HS-27A (cell line): Measurements from ENCODE around the gene TAF6L.
"Not testable (repeated sequence)": the region's sequence is repeated elsewhere in the genome, so short reads cannot be mapped to it uniquely, and the experiment has no call there.

Source experiments
- DNase-seq: peaks from one replicate; pipeline ENCODE4 v3.0.0-alpha.2; 2012; ENCODE audit warnings: low read depth, missing footprints

The TAF6L gene, protein sequence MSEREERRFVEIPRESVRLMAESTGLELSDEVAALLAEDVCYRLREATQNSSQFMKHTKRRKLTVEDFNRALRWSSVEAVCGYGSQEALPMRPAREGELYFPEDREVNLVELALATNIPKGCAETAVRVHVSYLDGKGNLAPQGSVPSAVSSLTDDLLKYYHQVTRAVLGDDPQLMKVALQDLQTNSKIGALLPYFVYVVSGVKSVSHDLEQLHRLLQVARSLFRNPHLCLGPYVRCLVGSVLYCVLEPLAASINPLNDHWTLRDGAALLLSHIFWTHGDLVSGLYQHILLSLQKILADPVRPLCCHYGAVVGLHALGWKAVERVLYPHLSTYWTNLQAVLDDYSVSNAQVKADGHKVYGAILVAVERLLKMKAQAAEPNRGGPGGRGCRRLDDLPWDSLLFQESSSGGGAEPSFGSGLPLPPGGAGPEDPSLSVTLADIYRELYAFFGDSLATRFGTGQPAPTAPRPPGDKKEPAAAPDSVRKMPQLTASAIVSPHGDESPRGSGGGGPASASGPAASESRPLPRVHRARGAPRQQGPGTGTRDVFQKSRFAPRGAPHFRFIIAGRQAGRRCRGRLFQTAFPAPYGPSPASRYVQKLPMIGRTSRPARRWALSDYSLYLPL

DNA sequence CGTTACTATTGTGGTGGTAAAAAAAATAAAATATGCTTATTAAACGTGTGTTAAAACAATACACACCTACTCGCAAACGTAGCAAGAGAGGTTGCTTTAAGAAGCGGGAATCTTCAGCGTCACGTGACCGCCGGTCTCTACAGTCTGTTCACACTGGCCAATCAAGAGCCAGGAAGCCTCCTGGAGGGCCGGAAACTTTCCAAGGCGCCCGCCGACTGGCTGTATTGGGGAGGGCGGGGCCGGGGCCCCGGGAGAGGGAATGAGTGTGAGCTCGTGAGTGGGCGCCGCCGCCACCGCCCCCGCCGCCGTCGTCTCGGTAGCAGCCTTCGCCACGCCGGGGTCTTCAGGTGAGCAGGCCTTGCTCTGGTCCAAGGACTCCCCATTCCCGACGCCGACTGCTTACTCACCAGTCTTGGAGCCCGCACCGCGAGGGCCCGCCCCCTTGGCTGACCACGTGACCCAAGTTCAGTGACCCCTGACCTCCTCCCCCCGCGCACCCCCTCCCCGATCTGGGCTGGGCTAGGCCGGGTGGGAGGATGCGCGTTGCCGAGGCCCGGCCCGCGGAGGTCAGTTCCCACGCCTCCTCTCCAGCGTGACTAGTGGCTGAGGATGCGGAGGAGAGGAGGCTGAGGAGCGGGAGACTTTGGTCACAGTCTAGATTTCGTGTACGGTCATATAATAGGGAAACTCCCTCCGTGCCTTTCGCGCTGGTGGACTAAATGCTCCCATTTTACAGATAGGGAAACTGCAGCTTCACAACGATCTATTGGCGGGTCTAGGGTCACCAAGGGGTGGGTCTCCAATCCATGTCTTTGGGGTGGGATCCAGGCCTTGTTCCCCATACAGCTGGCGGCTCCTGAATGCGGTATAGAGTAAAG lies at the start of gene TAF6L:
TAF6L (plus strand) TSS at position 253 of the 878 bp plus-strand sequence. CDS start 4,388 bp downstream, outside the sequence.
- DNase-seq = peak; percentile 95

DNA sequence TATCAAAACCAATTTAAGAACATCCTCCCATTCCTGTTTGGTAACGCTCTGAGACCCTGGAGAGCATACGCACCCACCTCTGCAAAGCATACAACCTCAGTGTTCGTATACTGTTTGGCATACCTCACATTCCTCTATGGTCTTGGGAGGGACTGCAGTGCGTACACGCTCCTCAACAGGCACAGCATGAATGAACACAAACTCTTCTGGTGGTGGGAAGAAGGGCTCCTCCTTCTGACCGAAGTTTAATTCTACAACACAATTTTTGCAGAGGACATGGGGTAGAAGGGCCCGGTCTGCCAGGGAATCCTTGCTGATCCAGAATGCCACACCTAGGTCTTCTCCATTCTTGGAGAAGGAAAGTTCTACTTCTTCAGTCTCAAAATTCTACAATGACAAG lies 49.2 kb upstream of the TAF6L start:
- no peak for DNase-seq

DNA sequence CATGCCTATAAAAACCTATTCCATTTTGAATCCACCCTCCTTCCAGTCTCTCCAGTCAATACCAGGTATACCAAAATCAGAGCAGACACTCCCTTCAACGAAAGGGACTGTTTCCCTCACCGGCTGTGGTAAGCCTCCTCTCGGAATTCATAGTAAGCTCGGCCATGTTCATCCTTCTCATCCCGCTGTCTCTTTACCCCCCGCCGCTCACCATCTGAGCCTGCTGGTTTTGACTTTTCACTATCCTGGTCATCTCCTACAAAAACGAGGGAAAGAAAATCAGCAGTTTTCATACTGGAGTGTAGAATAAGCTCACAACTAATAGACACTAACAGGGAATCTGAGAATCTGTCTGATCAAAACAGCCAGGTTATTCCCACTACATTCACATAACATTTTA lies 47.0 kb upstream of the TAF6L start:
- DNase-seq = no peak

DNA sequence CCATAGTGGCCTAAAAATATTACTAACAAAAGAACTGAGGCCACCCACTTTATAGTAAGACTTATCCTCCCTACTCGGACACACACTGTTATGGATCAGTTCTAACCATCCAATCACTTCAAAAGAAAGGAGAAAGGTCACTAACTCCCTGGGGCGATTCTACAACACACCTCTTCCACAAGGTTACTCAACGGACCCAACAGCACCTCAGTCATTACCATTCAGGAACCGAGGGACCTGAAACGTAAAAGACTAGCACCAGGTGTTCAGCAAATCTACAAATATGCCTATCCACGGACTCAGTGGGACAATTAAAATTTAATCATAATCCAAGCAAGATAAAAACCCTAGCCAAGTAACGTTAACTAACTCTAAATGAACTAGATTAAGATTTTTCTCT lies 45.5 kb upstream of the TAF6L start:
- DNase-seq = no peak

DNA sequence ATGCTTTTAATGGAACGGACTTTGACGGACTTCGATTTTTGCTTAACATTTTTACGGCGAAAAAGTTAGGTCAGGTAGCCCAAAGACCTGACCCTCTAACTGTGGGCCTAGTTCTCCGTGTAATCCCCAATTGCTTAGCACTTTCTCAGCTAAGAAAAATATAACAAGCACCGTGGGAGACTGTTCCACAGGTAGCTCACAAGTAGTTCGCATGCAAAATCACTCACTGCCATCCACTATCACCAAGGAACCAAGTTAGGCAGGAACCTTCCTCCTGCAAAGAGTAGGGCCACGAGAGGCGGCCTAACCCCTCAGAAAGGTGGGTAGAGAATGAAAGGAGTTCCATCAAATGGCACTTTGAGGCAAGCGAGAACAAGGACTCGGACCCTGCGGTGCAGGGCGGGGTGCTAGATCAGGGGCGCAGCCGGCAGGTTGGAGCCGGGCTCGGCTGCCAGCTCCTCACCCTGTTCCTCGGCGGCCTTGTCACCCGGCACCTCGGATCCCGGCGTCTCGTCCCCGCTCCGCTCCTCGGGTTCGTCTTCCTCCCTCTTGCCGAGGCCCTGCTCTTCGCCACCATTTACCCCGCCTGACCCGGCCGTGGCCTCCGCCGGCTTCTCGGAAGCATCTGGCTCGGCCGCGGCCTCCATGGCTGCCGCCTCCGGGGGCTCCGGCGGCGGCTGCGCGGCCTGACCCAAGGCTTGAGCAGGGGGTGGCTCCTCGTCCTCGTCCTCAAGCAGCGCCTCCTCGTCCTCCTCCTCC lies 44.9 kb upstream of the TAF6L start:
- DNase-seq = no peak

DNA sequence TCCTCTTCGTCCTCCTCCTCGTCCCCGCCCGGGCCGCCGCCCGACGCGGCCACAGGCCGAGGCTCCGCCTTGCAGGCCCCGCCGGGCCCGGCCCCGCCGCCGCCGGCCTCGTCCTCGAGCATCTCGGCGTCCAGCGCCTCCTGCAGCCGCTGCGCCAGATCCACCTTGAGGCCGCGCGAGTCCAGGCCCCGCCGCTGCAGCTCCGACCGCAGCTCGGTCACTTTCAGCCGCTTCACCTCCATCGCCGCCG lies 44.4 kb upstream of the TAF6L start:
- DNase-seq = no peak

DNA sequence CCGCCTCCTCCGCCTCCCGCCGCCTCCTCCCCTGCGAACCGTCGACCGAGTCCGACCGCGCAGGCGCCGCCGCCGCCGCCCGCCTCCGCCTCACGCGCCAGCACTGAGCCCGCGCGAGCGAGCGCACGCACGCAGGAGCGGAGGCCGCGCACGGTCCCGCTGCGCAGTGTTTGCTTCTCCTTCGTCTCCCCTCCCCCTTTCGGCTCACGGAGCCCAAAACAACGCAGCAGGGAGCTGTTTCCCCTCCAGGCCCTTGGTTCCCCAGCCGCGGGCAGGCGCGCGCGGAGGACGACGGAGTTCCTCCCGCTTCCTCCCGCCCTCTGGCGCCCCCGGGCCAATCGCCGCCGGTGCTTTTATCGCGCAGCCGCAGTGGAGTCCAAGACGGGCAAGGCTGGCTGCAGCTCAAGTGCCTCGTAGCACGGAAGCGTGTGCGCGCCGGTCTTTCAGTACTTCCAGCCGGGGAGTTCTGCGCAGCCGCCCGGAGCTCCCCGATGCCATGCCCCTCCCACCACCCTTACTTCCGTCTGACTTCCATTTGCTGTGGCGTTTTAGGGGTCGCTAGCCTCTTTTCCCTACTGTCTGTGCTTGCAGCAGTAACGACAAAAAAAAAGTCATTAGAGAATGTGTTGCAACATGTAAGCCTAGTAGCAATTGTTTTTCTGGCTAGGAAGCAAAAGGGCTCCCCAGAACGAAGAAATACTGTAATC lies 43.9 kb upstream of the TAF6L start, which contains the start of gene HNRNPUL2:
HNRNPUL2 (minus strand) TSS at position 293 of the 707 bp plus-strand sequence. CDS start 301 bp downstream, outside the sequence.
- DNase-seq = peak; percentile 98

DNA sequence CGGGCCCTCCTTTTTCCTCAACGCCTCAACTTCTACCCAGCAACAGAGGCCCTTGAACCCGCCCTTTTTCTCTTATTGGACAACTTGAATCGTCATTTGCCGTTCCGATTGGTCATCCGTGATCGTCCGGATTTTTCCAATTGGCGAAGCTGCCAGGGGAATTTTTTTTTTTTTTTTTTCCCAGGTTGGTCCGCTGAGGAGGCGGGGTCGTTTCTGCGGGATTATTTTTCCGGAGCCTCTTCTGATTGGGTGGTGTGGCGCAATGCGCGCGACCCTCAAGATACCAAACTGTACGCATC lies 43.4 kb upstream of the TAF6L start:
- DNase-seq = peak; percentile 99

DNA sequence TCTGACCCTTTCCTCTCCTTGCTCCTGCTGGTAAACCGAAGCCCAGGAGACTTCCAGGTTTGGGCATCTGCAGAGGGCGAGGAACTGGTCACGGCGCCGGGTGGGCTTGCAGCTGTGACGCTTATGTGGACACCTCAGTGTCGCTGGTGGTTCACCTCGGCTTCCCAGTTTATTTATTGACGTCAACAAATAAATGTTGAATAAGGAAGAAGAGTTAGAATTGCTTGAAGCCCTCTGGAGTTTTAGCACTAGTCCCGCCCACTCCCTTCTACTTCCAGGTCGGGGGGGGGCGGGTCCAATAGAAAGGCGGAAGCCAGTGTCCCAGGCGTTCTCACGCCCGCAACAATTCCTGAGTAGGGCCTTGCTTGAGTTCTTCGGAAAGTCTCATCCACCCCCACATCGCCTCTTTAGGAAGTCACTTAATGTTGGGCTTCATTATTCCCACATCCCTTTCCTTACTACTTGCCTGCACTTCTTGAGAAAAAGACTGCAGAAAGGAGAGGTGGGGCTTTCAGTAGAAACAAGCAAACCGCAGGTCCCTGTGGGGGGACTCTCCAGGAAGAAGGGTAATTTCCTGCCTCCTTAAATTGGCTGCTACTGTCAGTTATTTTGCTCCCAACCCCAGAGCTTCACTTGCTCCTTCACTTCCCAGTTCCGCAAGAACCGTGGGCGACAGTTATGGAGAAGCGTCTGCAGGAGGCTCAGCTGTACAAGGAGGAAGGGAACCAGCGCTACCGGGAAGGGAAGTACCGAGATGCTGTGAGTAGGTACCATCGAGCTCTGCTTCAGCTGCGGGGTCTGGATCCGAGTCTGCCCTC lies 42.8 kb upstream of the TAF6L start, which contains the start of gene TTC9C:
TTC9C (plus strand) TSS at position 316 of the 818 bp plus-strand sequence; CDS start at position 679, 363 bp downstream.
- peak; percentile 86 for DNase-seq

DNA sequence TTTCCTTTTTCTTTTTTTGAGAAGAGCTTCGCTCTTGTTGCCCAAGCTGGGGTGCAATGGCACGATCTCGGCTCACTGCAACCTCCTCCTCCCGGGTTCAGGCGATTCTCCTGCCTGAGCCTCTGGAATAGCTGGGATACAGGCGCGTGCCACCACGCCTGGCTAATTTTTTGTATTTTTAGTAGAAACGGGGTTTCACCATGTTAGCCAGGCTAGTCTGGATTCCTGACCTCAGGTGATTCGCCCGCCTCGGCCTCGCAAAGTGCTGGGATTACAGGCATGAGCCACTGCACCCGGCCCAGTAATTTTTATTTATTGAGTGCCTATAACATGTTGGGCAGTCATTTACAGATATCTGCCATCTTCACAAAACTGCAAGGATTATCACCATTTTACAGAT lies 41.1 kb upstream of the TAF6L start:
- DNase-seq = not testable (repeated sequence)

DNA sequence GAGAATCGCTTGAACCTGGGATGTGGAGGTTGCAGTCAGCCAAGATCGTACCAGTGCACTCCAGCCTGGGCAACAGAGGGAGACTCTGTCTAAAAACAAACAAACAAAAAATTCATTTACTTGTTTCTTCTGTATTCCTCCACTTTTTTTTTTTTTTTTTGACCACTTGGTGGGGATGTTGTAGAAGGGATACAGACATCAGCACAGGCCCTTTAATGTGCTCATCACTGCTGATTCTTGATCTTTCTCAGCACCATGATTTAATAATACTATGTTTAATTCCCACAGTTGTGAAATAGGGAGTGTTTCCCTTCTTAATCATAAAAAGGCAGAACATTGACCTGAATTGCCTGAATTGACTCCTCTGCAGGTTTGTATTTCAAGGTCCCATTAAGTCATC lies 38.4 kb upstream of the TAF6L start:
- no peak for DNase-seq

DNA sequence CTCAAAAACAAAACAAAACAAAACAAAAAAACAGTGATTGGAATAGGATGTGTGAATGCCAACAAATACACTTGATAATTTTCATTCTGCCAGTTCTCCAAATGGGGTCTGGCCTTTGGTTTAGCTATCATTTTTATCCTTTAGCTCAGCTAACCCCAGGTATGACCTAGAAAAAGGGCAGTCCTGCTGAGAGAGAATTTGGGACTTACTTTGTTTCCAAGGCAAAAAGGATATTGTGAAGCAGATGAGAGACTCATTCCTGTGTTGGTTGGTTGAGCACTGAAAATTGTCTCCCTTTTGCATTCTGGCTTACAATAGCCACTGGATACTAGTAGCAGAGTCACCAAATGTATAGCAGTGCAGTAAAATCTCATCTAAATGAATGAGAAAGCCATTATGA lies 34.0 kb upstream of the TAF6L start:
- DNase-seq = no peak

DNA sequence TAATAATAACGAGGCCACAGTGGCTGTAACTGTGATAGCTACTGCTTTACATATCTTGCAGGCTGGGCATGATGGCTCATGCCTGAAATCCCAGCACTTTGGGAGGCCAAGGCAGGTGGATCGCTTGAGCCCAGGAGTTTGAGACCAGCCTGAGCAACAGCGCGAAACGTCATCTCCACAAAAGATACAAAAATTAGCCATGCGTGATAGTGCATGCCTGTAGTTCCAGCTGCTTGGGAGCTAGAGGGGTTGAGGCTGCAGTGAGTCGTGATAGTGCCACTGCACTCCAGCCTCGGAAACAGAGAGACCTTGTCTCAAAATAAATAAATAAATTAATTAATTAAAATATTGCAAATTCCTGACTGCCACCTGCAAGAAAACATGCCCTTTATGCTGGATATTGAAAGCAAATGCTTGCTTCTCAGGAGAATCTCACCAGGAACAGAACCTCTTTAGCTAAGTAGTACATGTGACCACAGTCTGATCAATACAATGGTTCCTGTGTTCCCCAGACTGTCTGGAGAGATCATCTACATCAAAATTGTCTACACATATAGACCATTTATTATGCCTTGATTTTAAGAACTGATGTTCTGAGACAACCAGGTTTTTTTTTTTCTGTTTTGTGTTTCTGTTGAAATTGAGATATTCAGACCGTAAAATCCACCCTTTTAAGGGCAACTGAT lies 23.6 kb upstream of the TAF6L start:
- no peak for DNase-seq

DNA sequence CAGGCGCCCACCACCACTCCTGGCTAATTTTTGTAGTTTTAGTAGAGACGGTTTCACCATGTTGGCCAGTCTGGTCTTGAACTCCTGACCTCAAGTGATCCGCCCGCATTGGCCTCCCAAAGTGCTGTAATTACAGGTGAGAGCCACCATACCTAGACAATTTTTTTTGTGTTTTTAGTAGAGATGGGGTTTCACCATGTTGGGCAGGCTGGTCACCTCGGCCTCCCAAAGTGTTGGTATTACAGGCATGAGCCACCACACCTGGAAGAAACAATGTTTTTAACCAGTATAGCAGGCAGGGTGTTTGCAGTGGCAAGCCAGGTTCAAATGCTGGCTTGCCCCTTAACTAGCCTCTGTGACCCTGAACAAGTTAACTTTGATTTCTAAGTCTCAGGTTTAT lies 21.3 kb upstream of the TAF6L start:
- DNase-seq = not testable (repeated sequence)

DNA sequence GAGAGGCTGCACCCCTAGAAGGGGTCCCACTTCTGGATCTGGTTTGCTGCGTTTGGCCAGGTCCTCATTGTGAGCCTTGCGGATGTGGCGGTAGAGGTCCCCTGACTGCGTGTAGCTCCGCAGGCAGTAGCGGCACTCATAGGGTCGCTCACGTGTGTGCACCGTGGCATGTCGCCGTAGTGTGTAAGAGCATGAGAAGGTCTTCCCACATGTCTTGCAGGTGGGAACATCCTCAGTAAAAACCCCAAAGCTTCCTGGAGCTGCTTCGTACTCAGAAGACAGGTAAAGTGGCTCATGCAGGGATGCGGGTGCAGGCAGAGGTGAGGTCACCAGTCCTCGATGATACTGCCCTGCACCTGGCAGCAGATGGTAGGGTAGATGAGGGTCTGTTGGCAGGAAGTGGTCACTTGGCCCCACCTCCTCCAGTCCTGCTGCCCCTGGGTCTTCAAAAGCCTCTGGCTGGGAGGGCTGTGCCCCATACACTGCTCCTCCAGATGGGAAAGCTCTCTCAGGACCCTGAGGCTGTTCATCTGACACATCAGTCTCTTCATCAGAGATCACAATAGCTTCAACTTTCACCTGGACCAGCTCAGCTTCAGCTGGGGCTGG lies 18.9 kb upstream of the TAF6L start:
- DNase-seq = no peak

DNA sequence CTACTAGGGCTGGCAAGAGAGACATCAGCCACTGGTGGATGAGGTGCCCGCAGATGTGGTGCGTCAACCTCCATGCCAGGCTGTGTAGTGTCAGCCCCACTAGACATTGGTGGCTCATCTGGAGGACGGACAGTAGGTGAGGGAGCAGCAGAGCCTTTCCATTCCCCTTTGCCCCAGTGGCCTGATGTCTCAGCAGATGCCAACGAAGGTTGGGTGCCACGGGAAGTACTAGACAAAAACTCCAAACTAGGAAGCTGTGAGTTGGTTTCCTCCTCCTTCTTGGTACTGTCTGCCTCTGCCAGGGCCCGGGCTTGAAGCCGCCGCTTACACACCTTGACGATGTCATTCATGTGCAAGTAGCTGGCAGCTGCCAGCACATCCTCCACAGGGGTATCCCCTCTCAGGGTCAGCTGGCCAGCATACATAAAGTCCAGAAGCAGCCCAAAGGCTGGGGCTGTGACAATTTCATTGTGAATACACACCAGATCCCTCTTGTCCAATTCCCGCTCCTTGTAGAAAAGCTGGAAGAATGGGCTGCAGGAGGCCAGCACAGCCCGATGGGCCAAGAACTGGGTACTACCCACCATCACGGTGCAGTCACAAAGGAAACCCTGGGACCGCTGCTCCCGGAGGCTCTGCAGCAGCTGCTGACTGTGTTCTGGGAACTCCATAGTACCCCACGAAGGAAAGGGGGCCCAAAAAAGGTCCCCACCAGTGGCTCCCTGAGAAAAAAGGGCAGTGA lies 18.0 kb upstream of the TAF6L start:
- no peak for DNase-seq

DNA sequence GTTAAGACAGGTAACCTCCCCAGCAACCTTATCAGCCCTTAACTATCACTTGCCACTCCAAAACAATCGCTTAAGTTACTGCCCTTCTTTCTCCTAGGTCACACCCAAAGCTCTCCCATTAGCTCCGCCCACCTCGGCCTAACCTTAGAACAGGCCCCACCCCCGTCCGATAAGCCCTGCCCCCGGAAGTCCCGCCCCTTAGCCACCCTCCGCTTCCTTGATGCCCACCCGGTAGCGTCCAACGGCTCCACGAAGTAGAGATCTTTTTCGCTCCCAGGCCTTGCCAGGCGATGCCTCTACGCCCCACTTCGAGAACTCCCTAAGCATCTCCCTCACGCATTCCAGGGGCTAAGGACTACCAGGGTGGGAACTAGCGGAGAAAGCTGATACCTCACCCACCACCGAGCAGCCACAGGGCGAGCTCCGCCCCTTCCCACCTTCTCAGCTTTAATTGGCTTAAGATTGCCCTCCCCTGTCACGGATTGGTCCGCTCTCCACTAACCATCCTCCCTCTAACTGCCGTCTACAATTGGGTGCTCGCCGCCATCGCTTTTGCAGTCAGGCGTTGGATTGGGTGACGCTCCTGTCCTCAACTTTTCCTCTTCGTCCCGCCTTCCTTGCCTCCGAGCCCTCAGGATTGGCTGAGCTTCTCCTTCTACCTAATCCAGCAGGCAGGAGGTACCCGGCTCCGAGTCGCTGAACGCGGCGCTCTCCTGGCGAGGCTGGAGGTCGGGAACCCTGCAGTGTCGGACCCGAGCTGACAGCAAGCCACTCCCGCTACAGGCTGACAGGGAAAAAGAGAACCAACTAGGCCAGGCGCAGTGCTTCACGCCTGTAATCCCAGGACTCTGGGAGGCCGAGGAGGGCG lies 17.2 kb upstream of the TAF6L start, which contains the start of gene ZBTB3:
ZBTB3 (minus strand) TSS at position 425 of the 868 bp plus-strand sequence. CDS start 496 bp downstream, outside the sequence.
- peak; percentile 99 for DNase-seq
